ENCODE measurements around the gene IRX4. TPM values are rescaled to one million over a fixed set of nuclear protein-coding genes. Genes with fewer than 3 reads are reported as not detected.

Gene IRX4
- polyA plus RNA-seq, 1 donor, result 0.48 TPM

- no peak for DNase-seq
Observed at GRCh38 chr5:1892211-1892610, 9.5 kb upstream of the IRX4 start.

GRCh38 chr5:1891391-1891790, 8.7 kb upstream of the IRX4 start:
- no peak for DNase-seq

- no peak for DNase-seq
Observed at GRCh38 chr5:1890296-1890695, 7.6 kb upstream of the IRX4 start.

GRCh38 chr5:1889321-1890065, 6.8 kb upstream of the IRX4 start:
- no peak for DNase-seq

GRCh38 chr5:1888541-1889251, 6.0 kb upstream of the IRX4 start:
- DNase-seq, result no peak

GRCh38 chr5:1887588-1888360, 5.0 kb upstream of the IRX4 start:
- DNase-seq, result no peak

- DNase-seq, result no peak
Observed at GRCh38 chr5:1886846-1887587, 4.3 kb upstream of the IRX4 start.

GRCh38 chr5:1885868-1886845, 3.4 kb upstream of the IRX4 start:
- no peak for DNase-seq

GRCh38 chr5:1885404-1885755, 2.7 kb upstream of the IRX4 start:
- DNase-seq, result no peak

- DNase-seq, result no peak
Observed at GRCh38 chr5:1884678-1885403, 2.1 kb upstream of the IRX4 start.

- DNase-seq, result no peak
Observed at GRCh38 chr5:1883925-1884677, 1.4 kb upstream of the IRX4 start.

- DNase-seq, result no peak
Observed at GRCh38 chr5:1883120-1883924, 597 bp upstream of the IRX4 start.

- no peak for DNase-seq
Observed at GRCh38 chr5:1881731-1882336, 891 bp downstream of the IRX4 start.

GRCh38 chr5:1881098-1881572, 1.6 kb downstream of the IRX4 start:
- DNase-seq, result no peak

GRCh38 chr5:1880377-1881025, 2.2 kb downstream of the IRX4 start:
- no peak for DNase-seq

- DNase-seq, result no peak
Observed at GRCh38 chr5:1879292-1880263, 3.1 kb downstream of the IRX4 start.
